ENCODE results near the gene EMP3.

The EMP3 gene

DNA sequence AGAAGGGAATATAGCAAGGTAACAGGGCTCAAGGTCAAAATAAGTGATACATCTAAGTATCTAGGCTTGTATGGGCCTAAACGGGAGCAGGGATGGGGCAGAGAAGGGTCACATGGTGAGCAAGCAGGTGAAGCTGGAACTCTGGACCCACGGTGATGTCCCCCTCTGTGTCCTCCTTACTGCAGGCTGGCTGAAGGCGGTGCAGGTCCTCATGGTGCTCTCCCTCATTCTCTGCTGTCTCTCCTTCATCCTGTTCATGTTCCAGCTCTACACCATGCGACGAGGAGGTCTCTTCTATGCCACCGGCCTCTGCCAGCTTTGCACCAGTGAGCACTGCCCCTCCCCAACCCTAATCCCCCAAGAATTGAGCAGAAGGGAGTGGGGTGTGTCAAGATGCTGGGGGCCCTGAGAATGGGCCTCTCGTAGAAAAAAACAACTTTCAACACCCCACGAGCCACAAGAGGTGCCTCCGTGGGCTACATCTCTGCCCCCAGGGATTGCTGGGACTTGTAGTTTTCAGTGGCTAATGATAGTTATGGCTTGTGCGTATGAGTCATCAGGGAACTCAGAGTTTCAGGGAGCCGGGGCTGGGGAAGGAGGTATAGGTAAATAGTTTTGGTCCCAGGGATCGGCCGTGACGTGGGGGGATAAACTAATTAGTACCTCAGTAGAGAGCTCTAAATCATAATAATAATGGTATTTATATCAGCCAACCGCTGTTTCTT is 4.0 kb downstream of the EMP3 start:
- Histone ChIP-seq H3K9me3 (replicated peaks in 1 of 11) (peaks cover 0 to 16% (median 5%) of the 10 kb centered on the region in 11 experiments; a peak in 10 of 22 replicates), H3K27me3 (no peaks in the 10 kb centered on the region), H4K20me1 (peaks cover 0 to 68% (median 10%) of the 10 kb centered on the region in 11 experiments; a peak in 9 of 22 replicates), H3K4me3 (peak overlapping the region; percentile 39 to 95 (median 58)), H3K4me2 (peak overlapping the region; percentile 93 to 100 (median 98)), H3K4me1 (peaks cover 77 to 87% (median 82%) of the 10 kb centered on the region in 10 experiments), H3K9ac (peak overlapping the region; percentile 39 to 82 (median 75); a peak in 20 of 22 replicates), H3K27ac (peak overlapping the region; percentile 9 to 86 (median 78); a peak in 20 of 22 replicates), H3K36me3 (peaks cover 0 to 48% (median 26%) of the 10 kb centered on the region in 11 experiments; a peak in 17 of 22 replicates)
- TF ChIP-seq Cebpa-rat (IDR thresholded peaks at IDR 0.05): no peak

DNA sequence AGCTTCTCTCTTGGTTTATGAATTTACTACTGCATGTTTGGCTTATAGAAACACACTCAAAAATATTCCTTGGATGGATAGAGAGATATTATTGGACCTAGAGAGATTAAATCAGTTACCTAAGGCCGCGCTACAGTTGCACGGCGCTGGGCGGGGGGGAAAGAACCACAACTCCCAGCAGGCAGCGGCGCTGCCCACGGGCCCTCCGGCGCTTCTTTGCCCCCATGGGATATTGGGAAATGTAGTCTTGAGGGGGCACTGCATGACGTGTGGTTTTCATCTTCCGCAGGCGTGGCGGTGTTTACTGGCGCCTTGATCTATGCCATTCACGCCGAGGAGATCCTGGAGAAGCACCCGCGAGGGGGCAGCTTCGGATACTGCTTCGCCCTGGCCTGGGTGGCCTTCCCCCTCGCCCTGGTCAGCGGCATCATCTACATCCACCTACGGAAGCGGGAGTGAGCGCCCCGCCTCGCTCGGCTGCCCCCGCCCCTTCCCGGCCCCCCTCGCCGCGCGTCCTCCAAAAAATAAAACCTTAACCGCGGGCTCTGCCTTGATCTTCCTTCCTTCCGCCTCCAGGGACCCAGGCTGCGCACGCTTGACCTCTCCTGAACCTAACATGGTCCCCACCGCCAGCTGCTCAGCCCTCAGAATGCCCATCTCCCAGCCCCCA is 4.8 kb downstream of the EMP3 start:
- Histone ChIP-seq H3K27me3 (no peaks in the 10 kb centered on the region), H4K20me1 (peaks cover 0 to 68% (median 10%) of the 10 kb centered on the region in 11 experiments; a peak in 9 of 22 replicates), H3K9me3 (replicated peaks in 1 of 11) (peaks cover 0 to 16% (median 5%) of the 10 kb centered on the region in 11 experiments; a peak in 10 of 22 replicates), H3K9ac (peak overlapping the region; percentile 39 to 82 (median 75); a peak in 21 of 22 replicates), H3K36me3 (peaks cover 0 to 48% (median 26%) of the 10 kb centered on the region in 11 experiments; a peak in 17 of 22 replicates), H3K4me2 (peak overlapping the region; percentile 93 to 100 (median 98)), H3K4me1 (peaks cover 71 to 87% (median 81%) of the 10 kb centered on the region in 10 experiments), H3K4me3 (peak overlapping the region; percentile 39 to 95 (median 58)), H3K27ac (peak overlapping the region; percentile 36 to 86 (median 78); a peak in 20 of 22 replicates)
- TF ChIP-seq Cebpa-rat (IDR thresholded peaks at IDR 0.05): no peak

DNA sequence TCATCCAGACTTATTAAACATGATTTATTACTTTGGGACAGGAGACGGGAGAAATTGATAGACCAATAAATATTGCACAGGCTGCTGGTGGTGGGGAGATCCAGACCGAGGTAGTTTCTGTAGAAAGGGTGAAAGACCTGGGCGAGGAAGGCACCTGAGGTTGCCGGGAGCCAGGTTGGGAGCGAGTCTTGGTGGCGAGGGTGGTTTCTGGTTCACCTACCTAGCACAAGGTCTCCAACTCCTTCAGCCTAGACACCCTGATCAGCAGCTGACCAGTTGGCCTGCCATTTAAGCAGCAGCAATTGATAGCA is 7.0 kb downstream of the EMP3 start:
- H4K20me1 ChIP-seq: peaks cover 0 to 54% (median 5%) of the 10 kb centered on the region in 11 experiments; a peak in 9 of 22 replicates
- H3K27ac ChIP-seq: peak overlapping the region in 8 of 11 experiments; percentile 4 to 83 (median 42); a peak in 11 of 22 replicates
- peak overlapping the region in 7 of 11 experiments; percentile 7 to 84 (median 47); a peak in 12 of 22 replicates for H3K9ac ChIP-seq
- H3K4me2 ChIP-seq: peak overlapping the region; percentile 94 to 100 (median 98)
- H3K27me3 ChIP-seq: no peaks in the 10 kb centered on the region
- peaks cover 57 to 69% (median 66%) of the 10 kb centered on the region in 10 experiments for H3K4me1 ChIP-seq
- peaks cover 0 to 16% (median 5%) of the 10 kb centered on the region in 11 experiments; a peak in 10 of 22 replicates for H3K9me3 ChIP-seq (replicated peaks in 1 of 11)
- H3K4me3 ChIP-seq: peak overlapping the region; percentile 53 to 74 (median 64)
- H3K36me3 ChIP-seq: peaks cover 0 to 41% (median 21%) of the 10 kb centered on the region in 11 experiments; a peak in 17 of 22 replicates
- TF ChIP-seq Cebpa-rat (IDR thresholded peaks at IDR 0.05): no peak

DNA sequence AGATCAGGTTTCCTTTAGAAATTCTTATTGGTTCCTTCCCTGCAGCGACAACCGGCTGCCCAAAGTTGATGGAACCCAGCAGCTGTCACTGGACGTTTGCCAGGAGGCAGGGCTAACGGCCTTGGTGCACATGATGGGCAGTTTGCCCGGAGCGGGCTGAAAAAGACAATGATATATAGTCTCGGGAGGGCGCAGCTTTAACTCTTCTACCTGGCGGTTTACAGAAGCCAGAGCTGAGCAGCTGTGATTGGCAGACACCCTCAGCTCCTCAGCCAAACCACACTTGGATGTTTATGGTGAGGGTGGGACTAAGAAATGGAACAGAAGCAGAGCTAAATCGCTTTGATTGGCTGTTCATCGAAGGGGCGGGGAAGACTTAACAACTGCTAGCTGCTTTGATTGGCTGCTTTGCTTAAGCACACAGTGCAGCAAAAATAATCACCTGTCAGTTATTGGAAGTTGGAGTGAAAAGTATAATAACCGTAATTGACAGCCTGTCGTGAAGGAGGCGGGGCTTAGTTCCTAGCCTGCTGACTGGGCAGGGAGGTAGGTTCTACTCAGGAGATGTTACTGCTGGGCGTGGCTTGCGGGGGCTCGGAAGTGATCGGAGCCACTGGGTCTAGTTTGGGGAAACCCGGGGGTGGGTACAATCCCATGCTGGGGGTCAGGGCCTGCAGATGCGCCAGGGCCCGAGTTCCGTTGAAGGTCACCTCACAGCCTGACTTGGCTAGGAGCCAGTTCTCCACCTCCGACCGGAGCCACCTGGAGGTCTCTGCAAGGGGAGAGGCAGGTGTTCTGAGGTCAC is 7.5 kb downstream of the EMP3 start:
- Histone ChIP-seq H3K4me3 (peak overlapping the region; percentile 53 to 74 (median 64)), H3K9me3 (replicated peaks in 1 of 11) (peaks cover 0 to 11% (median 5%) of the 10 kb centered on the region in 11 experiments; a peak in 10 of 22 replicates), H3K27ac (peak overlapping the region; percentile 63 to 88 (median 83)), H3K36me3 (peaks cover 0 to 35% (median 15%) of the 10 kb centered on the region in 11 experiments; a peak in 15 of 22 replicates), H3K4me1 (peaks cover 51 to 63% (median 61%) of the 10 kb centered on the region in 10 experiments), H4K20me1 (peaks cover 0 to 48% (median 5%) of the 10 kb centered on the region in 11 experiments; a peak in 9 of 22 replicates), H3K27me3 (no peaks in the 10 kb centered on the region), H3K9ac (peak overlapping the region; percentile 60 to 86 (median 81)), H3K4me2 (peak overlapping the region; percentile 94 to 100 (median 98))
- TF ChIP-seq Cebpa-rat (IDR thresholded peaks at IDR 0.05): no peak

DNA sequence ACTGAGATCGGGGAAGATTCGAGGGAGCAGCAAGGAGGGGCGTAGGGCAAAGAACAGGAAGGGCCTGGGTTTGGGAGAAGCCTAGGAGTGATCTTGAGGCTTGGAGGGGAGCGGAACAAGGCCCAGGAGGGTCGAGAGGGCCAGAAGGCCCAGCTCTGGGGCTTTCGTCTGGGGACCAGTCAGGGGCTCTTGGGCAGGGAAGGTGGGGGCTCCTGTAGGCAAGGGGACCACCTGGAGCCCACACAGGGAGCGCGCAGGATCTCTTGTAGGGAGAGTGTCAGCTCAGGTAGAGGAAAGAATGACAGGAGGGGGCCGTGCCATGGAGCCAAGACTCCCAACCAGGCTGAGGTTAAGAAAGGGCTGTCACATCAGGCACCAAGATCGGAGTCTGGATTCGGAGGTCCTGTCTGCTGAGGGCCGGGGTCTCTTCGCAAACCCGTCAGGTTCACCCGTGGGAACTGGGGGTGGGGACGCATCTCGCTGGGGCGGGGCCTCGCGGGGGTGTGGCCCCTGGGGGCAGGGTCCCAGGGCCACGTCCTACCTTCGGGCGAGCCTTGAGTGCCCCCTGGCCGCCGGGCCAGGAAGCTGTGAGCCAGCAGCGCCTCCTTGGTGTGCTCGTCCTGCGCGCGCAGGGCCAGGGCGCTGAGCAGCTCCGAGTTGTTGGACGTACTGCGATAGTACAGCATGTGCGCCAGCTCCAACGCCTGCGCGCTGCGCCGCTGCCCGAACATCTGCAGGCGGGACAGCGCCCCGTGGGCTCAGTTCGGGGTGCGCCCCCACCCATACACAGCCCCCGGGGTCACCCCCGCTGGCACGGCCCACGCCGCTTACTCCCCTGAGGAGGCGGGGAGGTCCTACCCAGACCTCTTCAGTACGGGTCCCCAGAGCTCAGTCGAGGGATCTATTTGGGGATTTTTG is 8.4 kb downstream of the EMP3 start:
- peaks cover 0 to 2% (median under 1%) of the 10 kb centered on the region in 11 experiments; a peak in 7 of 22 replicates for H3K9me3 ChIP-seq (replicated peaks in 1 of 11)
- H3K4me3 ChIP-seq: peak overlapping the region; percentile 53 to 74 (median 64)
- peaks cover 0 to 29% (median 9%) of the 10 kb centered on the region in 11 experiments; a peak in 13 of 22 replicates for H3K36me3 ChIP-seq
- H3K27ac ChIP-seq: peak overlapping the region; percentile 65 to 88 (median 83)
- H3K4me1 ChIP-seq: peaks cover 42 to 57% (median 52%) of the 10 kb centered on the region in 10 experiments
- H3K9ac ChIP-seq: peak overlapping the region; percentile 76 to 86 (median 81)
- H3K27me3 ChIP-seq: no peaks in the 10 kb centered on the region
- peak overlapping the region; percentile 94 to 100 (median 99) for H3K4me2 ChIP-seq
- H4K20me1 ChIP-seq: peaks cover 0 to 40% (median 5%) of the 10 kb centered on the region in 11 experiments; a peak in 9 of 22 replicates
- no peak for TF ChIP-seq Cebpa-rat (IDR thresholded peaks at IDR 0.05)

DNA sequence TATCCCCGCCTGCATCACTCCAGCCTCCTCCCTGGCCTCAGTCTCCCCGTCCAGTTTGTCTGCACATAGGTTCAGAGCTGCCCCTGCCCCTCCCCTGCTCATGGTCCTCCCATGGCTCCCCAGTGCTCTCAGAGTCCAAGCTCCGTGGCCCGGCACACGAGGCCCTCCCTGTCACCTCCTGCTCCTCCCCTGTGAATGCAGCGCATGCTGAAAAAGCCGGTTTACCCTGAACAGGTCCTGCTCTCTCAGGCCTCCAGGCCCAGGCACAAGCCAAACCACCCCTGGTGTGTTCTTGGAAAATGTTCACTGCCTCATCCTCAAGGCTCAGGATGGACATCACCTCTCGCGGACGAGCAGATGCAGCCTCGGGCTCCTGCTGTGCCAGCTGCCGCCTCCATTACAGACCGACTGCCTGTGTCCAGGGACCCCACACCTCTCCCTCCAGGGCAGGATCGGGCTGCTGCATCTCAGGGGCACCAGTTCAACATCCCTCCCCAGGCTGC is 13.0 kb downstream of the EMP3 start:
- H4K20me1 ChIP-seq: peaks cover 0 to 3% (median 0%) of the 10 kb centered on the region in 11 experiments; a peak in 2 of 22 replicates
- TF ChIP-seq Cebpa-rat (IDR thresholded peaks at IDR 0.05): no peak
- H3K27ac ChIP-seq: no peak overlapping the region

DNA sequence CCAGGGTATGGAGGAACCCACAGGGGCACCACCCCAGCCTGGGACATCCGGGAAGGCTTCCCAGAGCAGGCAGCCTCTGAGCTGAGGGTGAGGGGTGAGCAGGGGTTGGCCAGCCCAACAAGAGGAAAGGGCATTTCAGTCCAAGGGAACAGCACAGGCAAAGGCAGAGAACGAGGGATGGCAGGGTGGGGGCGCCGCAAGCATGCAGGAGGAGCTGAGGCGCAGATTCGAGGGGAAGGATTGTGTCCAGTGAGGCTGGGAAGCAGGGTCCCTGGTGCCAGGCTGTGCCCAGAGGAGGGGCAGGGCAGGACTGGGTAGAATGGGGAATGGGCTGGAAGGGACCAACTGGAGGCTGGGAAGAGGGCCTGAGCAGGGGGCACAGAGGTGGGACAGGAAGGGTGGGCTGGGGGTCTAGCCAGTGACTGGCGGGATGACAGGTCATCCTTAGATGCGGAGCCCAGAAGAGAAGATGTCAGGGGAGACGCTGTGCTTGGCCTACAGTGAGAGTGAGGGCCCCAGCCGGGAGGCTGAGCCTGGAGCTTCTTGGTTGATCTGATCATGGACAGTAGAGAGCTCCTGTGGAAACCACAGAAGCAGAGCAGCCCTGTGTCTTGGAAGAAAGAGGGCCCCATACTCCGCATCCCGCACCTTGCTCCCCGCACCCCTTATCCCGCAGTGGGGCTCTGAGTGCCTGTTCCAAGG is 13.6 kb downstream of the EMP3 start:
- no peak overlapping the region for H3K4me2 ChIP-seq
- no peak overlapping the region for H3K9ac ChIP-seq
- no peak for TF ChIP-seq Cebpa-rat (IDR thresholded peaks at IDR 0.05)
- H3K4me3 ChIP-seq: no peak overlapping the region
- peaks cover 9 to 26% (median 20%) of the 10 kb centered on the region in 10 experiments; a peak in 18 of 20 replicates for H3K4me1 ChIP-seq
- no peaks in the 10 kb centered on the region for H3K36me3 ChIP-seq
- H3K27me3 ChIP-seq: no peaks in the 10 kb centered on the region
- no peaks in the 10 kb centered on the region for H3K9me3 ChIP-seq (replicated peaks in 1 of 11)
- H4K20me1 ChIP-seq: no peaks in the 10 kb centered on the region; a peak in 1 of 22 replicates
- H3K27ac ChIP-seq: no peak overlapping the region

More for the DNA sequence above, 13.0 kb downstream of the EMP3 start:
- Histone ChIP-seq H3K4me3 (no peak overlapping the region), H3K4me1 (peaks cover 11 to 28% (median 22%) of the 10 kb centered on the region in 10 experiments; a peak in 19 of 20 replicates), H3K9ac (0 out of 22 replicates have a peak overlapping the region, but pooled peaks of 1 of the 11 experiments have one; percentile 31), H3K27me3 (no peaks in the 10 kb centered on the region), H3K36me3 (no peaks in the 10 kb centered on the region), H3K9me3 (replicated peaks in 1 of 11) (no peaks in the 10 kb centered on the region), H3K4me2 (no peak overlapping the region)

Data from BLaER1 treated with 17β-estradiol and CSF1 and Interleukin-3, amounts not matched to agents 10 nM and 100 nM (cell line).